ENCODE results near the gene TP63.

GRCh38 chr3:189646853-189647542, 15.8 kb downstream of the TP63 start:
- TF ChIP-seq CTCF (IDR thresholded peaks at IDR 0.05) = no peak
- TF ChIP-seq POLR2AphosphoS5 (IDR thresholded peaks at IDR 0.05; ENCODE audit: insufficient read depth in 1 of 2, low read depth in 1 of 2) = no peak
- TF ChIP-seq POLR2A (IDR thresholded peaks at IDR 0.05) = no peak
